GM12873 (cell line): ENCODE results near the gene EEF1AKMT4.

Experiments
- CTCF ChIP-seq: IDR thresholded peaks from 2 replicates; pipeline ENCODE4 v1.5.1; 2012; ENCODE audit warnings: low read depth, mild to moderate bottlenecking, moderate library complexity, low read length, control low read depth; ENCODE audit not compliant: insufficient read depth; ENCODE audit errors: missing control alignments

The EEF1AKMT4 gene

GRCh38 chr3:184230603-184231528 is 18.6 kb upstream of the EEF1AKMT4 start:
- TF ChIP-seq CTCF: no peak

DNA sequence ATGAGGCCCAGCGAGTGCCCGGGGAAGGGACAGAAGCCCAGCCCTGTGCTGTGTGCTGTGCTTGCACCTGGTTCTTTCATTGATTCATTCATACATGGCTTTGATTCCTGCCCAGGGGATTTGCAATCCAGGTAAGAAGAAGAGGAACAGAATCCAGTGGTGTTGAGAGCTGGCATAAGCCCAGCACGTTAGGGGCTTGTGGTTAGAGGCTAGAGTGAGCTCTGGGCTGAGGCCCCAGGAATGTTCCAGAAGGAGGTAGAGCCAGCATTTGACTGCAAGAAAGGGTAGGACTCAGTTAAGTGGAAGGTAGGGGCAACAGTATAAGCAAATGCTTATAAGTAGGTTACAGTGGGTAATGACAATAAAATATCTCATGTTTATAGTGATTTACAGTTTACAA is 17.8 kb upstream of the EEF1AKMT4 start:
- no peak for TF ChIP-seq CTCF

- no peak for TF ChIP-seq CTCF
Observed at GRCh38 chr3:184233127-184233843, 16.2 kb upstream of the EEF1AKMT4 start.

DNA sequence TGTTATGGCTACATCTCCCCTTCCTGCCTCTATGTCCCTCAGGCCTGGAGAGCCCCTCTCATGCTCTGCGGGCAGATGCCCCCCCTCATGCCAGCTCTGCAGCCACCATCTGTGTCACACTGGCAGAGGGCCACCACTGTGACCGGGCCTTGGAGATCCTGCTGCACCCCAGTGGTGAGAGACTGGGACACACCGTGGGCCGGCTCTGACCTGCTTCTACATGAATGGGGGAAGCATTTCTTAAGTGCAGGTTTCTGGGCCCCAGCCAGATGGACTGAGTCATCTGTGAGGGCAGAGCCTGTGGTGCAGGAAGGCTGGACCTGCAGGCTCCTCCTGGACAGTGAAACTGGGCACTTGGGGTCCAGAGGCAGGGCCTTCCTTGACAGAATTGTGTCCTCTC is 15.2 kb upstream of the EEF1AKMT4 start:
- no peak for TF ChIP-seq CTCF

GRCh38 chr3:184234671-184235380 is 14.6 kb upstream of the EEF1AKMT4 start:
- TF ChIP-seq CTCF: no peak

DNA sequence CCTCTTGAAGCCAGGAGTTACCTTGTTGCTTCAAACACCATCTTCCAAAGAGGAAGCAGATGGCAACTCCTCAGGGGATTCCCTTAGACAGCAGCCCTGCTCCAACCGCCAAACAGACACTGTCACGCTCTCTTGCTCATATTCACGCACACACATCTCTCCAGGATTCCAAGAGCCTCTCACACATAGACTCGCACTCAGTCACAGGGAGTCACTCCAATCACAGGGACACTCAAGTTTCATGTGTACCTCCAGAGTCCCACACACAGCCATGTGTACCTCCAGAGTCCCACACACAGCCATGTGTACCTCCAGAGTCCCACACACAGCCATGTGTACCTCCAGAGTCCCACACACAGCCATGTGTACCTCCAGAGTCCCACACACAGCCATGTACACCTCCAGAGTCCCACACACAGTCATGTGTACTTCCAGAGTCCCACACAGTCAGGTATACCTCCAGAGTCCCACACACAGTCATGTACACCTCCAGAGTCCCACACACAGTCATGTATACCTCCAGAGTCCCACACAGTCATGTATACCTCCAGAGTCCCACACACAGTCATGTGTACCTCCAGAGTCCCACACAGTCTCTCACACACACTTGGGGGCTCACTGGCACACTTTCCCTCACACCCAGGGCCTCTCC is 14.0 kb upstream of the EEF1AKMT4 start:
- no peak for TF ChIP-seq CTCF

DNA sequence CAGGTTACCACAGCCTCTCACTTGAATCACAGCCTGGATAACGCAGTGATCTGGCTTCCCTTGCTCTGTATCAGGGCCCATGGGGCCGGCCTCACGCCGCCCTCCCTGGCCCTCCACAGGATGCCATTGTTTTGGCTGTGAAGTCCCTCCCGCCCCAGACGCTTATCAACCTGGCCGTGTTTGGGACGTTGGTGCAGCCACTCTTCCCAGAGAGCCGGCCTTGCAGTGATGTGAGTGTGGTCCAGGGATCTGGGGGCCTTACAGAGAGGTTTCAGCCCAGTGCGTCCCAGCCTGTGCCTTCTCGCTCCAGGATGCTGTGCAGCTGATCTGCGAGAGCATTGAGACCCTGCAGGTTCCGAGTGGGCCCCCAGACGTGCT is 13.4 kb upstream of the EEF1AKMT4 start:
- TF ChIP-seq CTCF: no peak
